ENCODE data around the gene CNNM2.

The CNNM2 gene

GRCh38 chr10:103041391-103041790 lies 123.3 kb downstream of the CNNM2 start (continued):
- TF ChIP-seq SCRT2 (tag by site-specific recombination; IDR thresholded peaks at IDR 0.05) (no peak), ZNF792 (tag by site-specific recombination; IDR thresholded peaks at IDR 0.05) (no peak), ZNF571 (tag by site-specific recombination; IDR thresholded peaks at IDR 0.05) (no peak), ZSCAN23 (tag by site-specific recombination; IDR thresholded peaks at IDR 0.05) (no peak), ZNF214 (tag by site-specific recombination; IDR thresholded peaks at IDR 0.05; ENCODE audit: borderline replicate concordance) (no peak), TCF7L2 (IDR thresholded peaks at IDR 0.05; ENCODE audit: borderline replicate concordance, low read depth, low read length) (no peak), ZNF280D (tag by site-specific recombination; IDR thresholded peaks at IDR 0.05) (no peak)
- TF ChIP-seq, protein P1, sequence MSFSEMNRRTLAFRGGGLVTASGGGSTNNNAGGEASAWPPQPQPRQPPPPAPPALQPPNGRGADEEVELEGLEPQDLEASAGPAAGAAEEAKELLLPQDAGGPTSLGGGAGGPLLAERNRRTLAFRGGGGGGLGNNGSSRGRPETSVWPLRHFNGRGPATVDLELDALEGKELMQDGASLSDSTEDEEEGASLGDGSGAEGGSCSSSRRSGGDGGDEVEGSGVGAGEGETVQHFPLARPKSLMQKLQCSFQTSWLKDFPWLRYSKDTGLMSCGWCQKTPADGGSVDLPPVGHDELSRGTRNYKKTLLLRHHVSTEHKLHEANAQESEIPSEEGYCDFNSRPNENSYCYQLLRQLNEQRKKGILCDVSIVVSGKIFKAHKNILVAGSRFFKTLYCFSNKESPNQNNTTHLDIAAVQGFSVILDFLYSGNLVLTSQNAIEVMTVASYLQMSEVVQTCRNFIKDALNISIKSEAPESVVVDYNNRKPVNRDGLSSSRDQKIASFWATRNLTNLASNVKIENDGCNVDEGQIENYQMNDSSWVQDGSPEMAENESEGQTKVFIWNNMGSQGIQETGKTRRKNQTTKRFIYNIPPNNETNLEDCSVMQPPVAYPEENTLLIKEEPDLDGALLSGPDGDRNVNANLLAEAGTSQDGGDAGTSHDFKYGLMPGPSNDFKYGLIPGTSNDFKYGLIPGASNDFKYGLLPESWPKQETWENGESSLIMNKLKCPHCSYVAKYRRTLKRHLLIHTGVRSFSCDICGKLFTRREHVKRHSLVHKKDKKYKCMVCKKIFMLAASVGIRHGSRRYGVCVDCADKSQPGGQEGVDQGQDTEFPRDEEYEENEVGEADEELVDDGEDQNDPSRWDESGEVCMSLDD (tag by site-specific recombination; IDR thresholded peaks at IDR 0.05) = no peak
- TF ChIP-seq, protein P2, sequence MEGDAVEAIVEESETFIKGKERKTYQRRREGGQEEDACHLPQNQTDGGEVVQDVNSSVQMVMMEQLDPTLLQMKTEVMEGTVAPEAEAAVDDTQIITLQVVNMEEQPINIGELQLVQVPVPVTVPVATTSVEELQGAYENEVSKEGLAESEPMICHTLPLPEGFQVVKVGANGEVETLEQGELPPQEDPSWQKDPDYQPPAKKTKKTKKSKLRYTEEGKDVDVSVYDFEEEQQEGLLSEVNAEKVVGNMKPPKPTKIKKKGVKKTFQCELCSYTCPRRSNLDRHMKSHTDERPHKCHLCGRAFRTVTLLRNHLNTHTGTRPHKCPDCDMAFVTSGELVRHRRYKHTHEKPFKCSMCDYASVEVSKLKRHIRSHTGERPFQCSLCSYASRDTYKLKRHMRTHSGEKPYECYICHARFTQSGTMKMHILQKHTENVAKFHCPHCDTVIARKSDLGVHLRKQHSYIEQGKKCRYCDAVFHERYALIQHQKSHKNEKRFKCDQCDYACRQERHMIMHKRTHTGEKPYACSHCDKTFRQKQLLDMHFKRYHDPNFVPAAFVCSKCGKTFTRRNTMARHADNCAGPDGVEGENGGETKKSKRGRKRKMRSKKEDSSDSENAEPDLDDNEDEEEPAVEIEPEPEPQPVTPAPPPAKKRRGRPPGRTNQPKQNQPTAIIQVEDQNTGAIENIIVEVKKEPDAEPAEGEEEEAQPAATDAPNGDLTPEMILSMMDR (tag by site-specific recombination; IDR thresholded peaks at IDR 0.05) = no peak

DNA sequence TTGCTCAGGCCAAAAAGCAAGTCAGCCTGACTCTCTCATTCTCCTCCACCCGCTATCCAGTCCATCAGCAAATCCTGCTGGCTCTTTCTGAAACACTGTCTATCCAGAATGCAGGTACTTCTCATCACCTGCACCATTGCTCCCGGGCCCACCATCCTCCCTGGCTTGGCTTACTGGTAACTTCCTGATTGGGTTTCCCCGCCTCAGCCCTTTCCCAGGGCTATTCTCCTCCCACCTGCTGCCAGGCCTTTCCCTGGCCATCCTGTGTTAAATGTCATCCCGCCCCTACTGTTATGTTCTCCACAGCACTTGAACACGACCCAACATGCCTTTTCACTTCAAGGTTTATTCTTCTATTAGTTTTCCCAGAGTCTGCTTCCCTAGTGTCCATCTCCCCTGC lies 124.0 kb downstream of the CNNM2 start:
- Histone ChIP-seq H3K4me3 (ENCODE audit: low read depth, low read length) (no peak overlapping the region), H3K36me3 (ENCODE audit: control insufficient read depth in 2 of 2, insufficient read depth in 1 of 2, low read length in 2 of 2) (no peaks in the 10 kb centered on the region), H3K4me1 (ENCODE audit: control insufficient read depth, insufficient read depth, low read length) (no peaks in the 10 kb centered on the region), H3K9me3 (ENCODE audit: control insufficient read depth, insufficient read depth, low read depth, low read length) (no peaks in the 10 kb centered on the region), H3K27ac (ENCODE audit: extremely low read depth, low read depth, low read length) (no peak overlapping the region)
- ChIA-PET POLR2A (no interaction called here), CTCF (interaction anchor here (1.1 kb wide), 1 partner anchor 19 kb away, joined by 3 read pairs; no protein-coding TSS in a partner anchor)
- TF ChIP-seq ZBTB48 (tag by site-specific recombination; IDR thresholded peaks at IDR 0.05) (no peak), ZNF146 (tag by site-specific recombination; IDR thresholded peaks at IDR 0.05) (no peak), SP2 (tag by site-specific recombination; IDR thresholded peaks at IDR 0.05) (peak; percentile 25; the same call in 1 of the 2 replicates), ZEB2 (tag by site-specific recombination; IDR thresholded peaks at IDR 0.05) (no peak), ZNF549 (tag by site-specific recombination; IDR thresholded peaks at IDR 0.05) (no peak), MEIS1 (CRISPR knock-in tag; IDR thresholded peaks at IDR 0.05; ENCODE audit: borderline replicate concordance) (no peak), ZNF660 (tag by site-specific recombination; IDR thresholded peaks at IDR 0.05) (no peak), ZNF704 (tag by site-specific recombination; IDR thresholded peaks at IDR 0.05) (no peak), ZNF747 (tag by site-specific recombination; IDR thresholded peaks at IDR 0.05) (no peak), ZNF692 (tag by site-specific recombination; IDR thresholded peaks at IDR 0.05) (peak; percentile 73), REST (tag by site-specific recombination; IDR thresholded peaks at IDR 0.05) (no peak), ZIC2 (tag by site-specific recombination; IDR thresholded peaks at IDR 0.05) (no peak), ZNF169 (tag by site-specific recombination; IDR thresholded peaks at IDR 0.05) (no peak)
- TF ChIP-seq, protein P3, sequence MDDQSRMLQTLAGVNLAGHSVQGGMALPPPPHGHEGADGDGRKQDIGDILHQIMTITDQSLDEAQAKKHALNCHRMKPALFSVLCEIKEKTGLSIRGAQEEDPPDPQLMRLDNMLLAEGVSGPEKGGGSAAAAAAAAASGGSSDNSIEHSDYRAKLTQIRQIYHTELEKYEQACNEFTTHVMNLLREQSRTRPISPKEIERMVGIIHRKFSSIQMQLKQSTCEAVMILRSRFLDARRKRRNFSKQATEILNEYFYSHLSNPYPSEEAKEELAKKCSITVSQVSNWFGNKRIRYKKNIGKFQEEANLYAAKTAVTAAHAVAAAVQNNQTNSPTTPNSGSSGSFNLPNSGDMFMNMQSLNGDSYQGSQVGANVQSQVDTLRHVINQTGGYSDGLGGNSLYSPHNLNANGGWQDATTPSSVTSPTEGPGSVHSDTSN (CRISPR knock-in tag; IDR thresholded peaks at IDR 0.05) = no peak

All from HEK293 (cell line).